Caco-2 (cell line): ENCODE results near the gene HNF4A. TPM values are rescaled to one million over a fixed set of nuclear protein-coding genes. Genes with fewer than 3 reads are reported as not detected.
A peak's percentile ranks its signal among the peaks of the same experiment; 100 is the strongest.

Experiments used
- BruUV-seq: library from RNA; stranded (reverse); fragments of 400-500 nt; replicated peaks from 2 replicates; lab custom pipeline; 2021; lab: Mats Ljungman, UMichigan
- CTCF ChIA-PET: fragments of 300-600 bp; sonication (Branson Sonifier 250); formaldehyde crosslinking; loops from one replicate; lab custom pipeline; 2022; ENCODE audit warnings: antibody characterized with exemption; lab: Charles Lee
- POLR2A ChIA-PET: fragments of 300-600 bp; sonication (Branson Sonifier 250); formaldehyde crosslinking; loops from one replicate; lab custom pipeline; 2022; ENCODE audit warnings: antibody characterized with exemption; lab: Charles Lee
- DNase-seq, 2 experiments: peaks; one replicate each; pipeline versions ENCODE4 v3.0.0 to v3.0.0-alpha.2; 2020 to 2022
- H3K27me3 ChIP-seq: replicated peaks from 2 replicates; pipeline ENCODE4 v1.6.0; 2011; ENCODE audit warnings: low read length; ENCODE audit not compliant: control insufficient read depth, insufficient read depth
- H3K36me3 ChIP-seq: 2 replicates; pipeline ENCODE4 v1.5.1; 2011; ENCODE audit warnings: low read length; ENCODE audit not compliant: control insufficient read depth, insufficient read depth
- H3K4me1 ChIP-seq: fragments of 250-450 bp; sonication (Bioruptor Pico); 2 replicates; pipeline ENCODE4 v1.5.1; 2020; ENCODE audit warnings: mild to moderate bottlenecking
- H3K4me3 ChIP-seq: 2 replicates; pipeline ENCODE4 v1.5.1; 2011; ENCODE audit warnings: low read depth, mild to moderate bottlenecking, control low read depth, low read length
- H3K9me3 ChIP-seq: fragments of 250-450 bp; sonication (Bioruptor Pico); 2 replicates; pipeline ENCODE4 v1.5.1; 2020; ENCODE audit warnings: mild to moderate bottlenecking, moderate library complexity
- H3K27ac Mint-ChIP-seq: one replicate; pipeline ENCODE4 v1.8.0; 2022; ENCODE audit warnings: mixed read lengths; ENCODE audit not compliant: unreplicated experiment
- H3K27me3 Mint-ChIP-seq: one replicate; pipeline ENCODE4 v1.8.0; 2022; ENCODE audit warnings: mixed read lengths; ENCODE audit not compliant: insufficient read depth, unreplicated experiment
- H3K36me3 Mint-ChIP-seq: one replicate; pipeline ENCODE4 v1.8.0; 2022; ENCODE audit warnings: mild to moderate bottlenecking, mixed read lengths; ENCODE audit not compliant: insufficient read depth, unreplicated experiment
- H3K4me1 Mint-ChIP-seq: one replicate; pipeline ENCODE4 v1.8.0; 2022; ENCODE audit warnings: low read depth, mixed read lengths; ENCODE audit not compliant: unreplicated experiment
- H3K4me3 Mint-ChIP-seq: one replicate; pipeline ENCODE4 v1.8.0; 2022; ENCODE audit warnings: mild to moderate bottlenecking, moderate library complexity, mixed read lengths; ENCODE audit not compliant: unreplicated experiment
- H3K9me3 Mint-ChIP-seq: one replicate; pipeline ENCODE4 v1.8.0; 2022; ENCODE audit warnings: mixed read lengths; ENCODE audit not compliant: unreplicated experiment
- CTCF ChIP-seq, 2 experiments: fragments of 200-600 bp in 1 of 2; IDR thresholded peaks; 1 replicate in 1 of 2; 2 replicates in 1 of 2; pipeline versions ENCODE4 v1.5.1 to v1.8.0; 2011 to 2022; ENCODE audit warnings: antibody characterized with exemption in 1 of 2, control low read depth in 1 of 2, inconsistent platforms in 1 of 2, low read depth in 1 of 2, low read length in 1 of 2, mild to moderate bottlenecking in 1 of 2, moderate library complexity in 1 of 2; ENCODE audit not compliant: insufficient read depth in 1 of 2, severe bottlenecking in 1 of 2, unreplicated experiment in 1 of 2
- intact Hi-C: fragments of 100-400 bp; cut with micrococcal nuclease; formaldehyde crosslinking; loops from one replicate; pipeline ENCODE4 v1.10.0; 2022; ENCODE audit not compliant: unreplicated experiment
- total RNA-seq: library from RNA; stranded (reverse); gene quantifications from 2 replicates; pipeline ENCODE4 v1.2.3, GENCODE V29; 2022

HNF4A gene
- total RNA-seq, 1 experiment from 2014 or later, result 292 TPM

GRCh38 chr20:44404204-44405181, 49.0 kb downstream of the HNF4A start:
- peaks cover 9% of the 10 kb centered on the region for H3K36me3 Mint-ChIP-seq
- Histone ChIP-seq H3K27me3 (no peaks in the 10 kb centered on the region), H3K9me3 (no peaks in the 10 kb centered on the region), H3K36me3 (peaks cover 29% of the 10 kb centered on the region), H3K4me1 (peaks cover 97% of the 10 kb centered on the region), H3K4me3 (0 out of 2 replicates have a peak overlapping the region, but pooled peaks have one; percentile 1)
- no TSS peak for BruUV-seq
- peaks cover 5% of the 10 kb centered on the region for H3K9me3 Mint-ChIP-seq
- CTCF ChIA-PET, result interaction anchor here (1.0 kb wide), 1 partner anchor 10 kb away, joined by 3 read pairs; no protein-coding TSS in a partner anchor
- intact Hi-C loops, result no loop called here
- no peak for TF ChIP-seq CTCF (IDR thresholded peaks at IDR 0.05; ENCODE audit: insufficient read depth in 1 of 2, low read depth in 1 of 2, low read length in 1 of 2, severe bottlenecking in 1 of 2, unreplicated experiment in 1 of 2)
- no peaks in the 10 kb centered on the region for H3K27me3 Mint-ChIP-seq
- H3K4me3 Mint-ChIP-seq, result peak overlapping the region; percentile 9
- peak overlapping the region; percentile 86 for H3K27ac Mint-ChIP-seq
- H3K4me1 Mint-ChIP-seq, result peaks cover 78% of the 10 kb centered on the region
- POLR2A ChIA-PET, result interaction anchor here (0.6 kb wide), 1 partner anchor 24 kb away, joined by 7 read pairs; no protein-coding TSS in a partner anchor
- peak; percentile 60 to 81 for DNase-seq

GRCh38 chr20:44405257-44405656, 49.8 kb downstream of the HNF4A start:
- ChIA-PET CTCF (interaction anchor here (0.9 to 1.0 kb wide), 2 partner anchors 11 to 188 kb away, joined by 3 read pairs; no protein-coding TSS in a partner anchor), POLR2A (interaction anchor here (0.6 kb wide), 2 partner anchors 24 to 63 kb away, joined by 3 to 7 read pairs; no protein-coding TSS in a partner anchor)
- Mint-ChIP-seq H3K4me1 (peaks cover 78% of the 10 kb centered on the region), H3K4me3 (peak overlapping the region; percentile 9), H3K27ac (peak overlapping the region; percentile 86), H3K36me3 (peaks cover 1% of the 10 kb centered on the region), H3K27me3 (no peaks in the 10 kb centered on the region), H3K9me3 (peaks cover 5% of the 10 kb centered on the region)
- BruUV-seq, result no TSS peak
- H3K27me3 ChIP-seq, result no peaks in the 10 kb centered on the region
- DNase-seq, result no peak
- peaks cover 31% of the 10 kb centered on the region for H3K36me3 ChIP-seq
- peaks cover 97% of the 10 kb centered on the region for H3K4me1 ChIP-seq
- no peaks in the 10 kb centered on the region for H3K9me3 ChIP-seq
- no peak overlapping the region for H3K4me3 ChIP-seq
- intact Hi-C loops, result no loop called here
- no peak for TF ChIP-seq CTCF (IDR thresholded peaks at IDR 0.05; ENCODE audit: insufficient read depth in 1 of 2, low read depth in 1 of 2, low read length in 1 of 2, severe bottlenecking in 1 of 2, unreplicated experiment in 1 of 2)
